Panc1 (cell line): ENCODE results near the gene SIGLEC15. TPM values are rescaled to one million over a fixed set of nuclear protein-coding genes. Genes with fewer than 3 reads are reported as not detected.
"Not testable (repeated sequence)": the region's sequence is repeated elsewhere in the genome, so short reads cannot be mapped to it uniquely, and the experiment has no call there.

Experiments
- ATAC-seq: fragments of 200-7000 bp; cut with Tn5 transposase; 2 replicates; pipeline ENCODE4 v1.9.1; 2020; ENCODE audit warnings: mild to moderate bottlenecking, moderate library complexity
- BruUV-seq: library from RNA; stranded (reverse); fragments of 400-500 nt; replicated peaks from 2 replicates; lab custom pipeline; 2021; lab: Mats Ljungman, UMichigan
- CTCF ChIA-PET: fragments of 300-600 bp; sonication (Branson Sonifier 250); formaldehyde crosslinking; loops from one replicate; lab custom pipeline; 2022; ENCODE audit warnings: antibody characterized with exemption; lab: Charles Lee
- POLR2A ChIA-PET: fragments of 300-600 bp; sonication (Branson Sonifier 250); formaldehyde crosslinking; loops from one replicate; lab custom pipeline; 2022; ENCODE audit warnings: antibody characterized with exemption; lab: Charles Lee
- DNase-seq: peaks from one replicate; pipeline ENCODE4 v3.0.0-alpha.2; 2010; ENCODE audit warnings: low read depth, low spot score
- H3K27ac ChIP-seq: 2 replicates; pipeline ENCODE4 v1.5.1; 2011; ENCODE audit warnings: mild to moderate bottlenecking, low read length, inconsistent platforms
- H3K27me3 ChIP-seq: fragments of 200-500 bp; sonication (Bioruptor generic); 2 replicates; pipeline ENCODE4 v1.6.0; 2014; ENCODE audit warnings: low read length, inconsistent platforms; ENCODE audit not compliant: control insufficient read depth, insufficient read depth
- H3K36me3 ChIP-seq: fragments of 200-500 bp; sonication (Bioruptor generic); 2 replicates; pipeline ENCODE4 v1.5.1; 2014; ENCODE audit warnings: inconsistent platforms, mild to moderate bottlenecking, low read length, moderate library complexity; ENCODE audit not compliant: control insufficient read depth, insufficient read depth
- H3K4me1 ChIP-seq: 2 replicates; pipeline ENCODE4 v1.5.1; 2011; ENCODE audit warnings: inconsistent platforms, mild to moderate bottlenecking, low read length, moderate library complexity; ENCODE audit not compliant: control insufficient read depth, insufficient read depth
- H3K4me3 ChIP-seq, 2 experiments: 2 replicates each; pipeline ENCODE4 v1.5.1; 2011 to 2012; ENCODE audit warnings: low read depth in 2 of 2, low read length in 2 of 2, mild to moderate bottlenecking in 2 of 2, inconsistent platforms in 1 of 2, moderate library complexity in 1 of 2
- H3K9me3 ChIP-seq: fragments of 200-500 bp; sonication (Bioruptor generic); 2 replicates; pipeline ENCODE4 v1.5.1; 2014; ENCODE audit warnings: low read depth, mild to moderate bottlenecking, inconsistent platforms, low read length, moderate library complexity; ENCODE audit not compliant: control insufficient read depth, insufficient read depth
- POLR2AphosphoS5 ChIP-seq: IDR thresholded peaks from 2 replicates; pipeline ENCODE4 v1.6.1; 2012; ENCODE audit warnings: mild to moderate bottlenecking, low read depth, low read length, moderate library complexity
- SIN3A ChIP-seq: IDR thresholded peaks from 2 replicates; pipeline ENCODE4 v1.6.1; 2012; ENCODE audit warnings: low read depth, mild to moderate bottlenecking, low read length, moderate library complexity, borderline replicate concordance; ENCODE audit not compliant: insufficient read depth
- TCF7L2 ChIP-seq: IDR thresholded peaks from 2 replicates; pipeline ENCODE4 v1.6.1; 2011; ENCODE audit warnings: mild to moderate bottlenecking, low read depth, low read length, inconsistent platforms
- in situ Hi-C: cut with HindIII; loops from 2 replicates; pipeline ENCODE4 v1.10.0; 2016; ENCODE audit warnings: low sequenced_read_pairs, low pct_unique_long_range_greater_than_20kb
- intact Hi-C: fragments of 100-400 bp; cut with micrococcal nuclease; formaldehyde crosslinking; loops from one replicate; pipeline ENCODE4 v1.10.0; 2022; ENCODE audit not compliant: unreplicated experiment
- total RNA-seq: library from RNA; stranded (reverse); gene quantifications from one replicate; pipeline ENCODE4 v1.2.1, GENCODE V29; 2021; ENCODE audit not compliant: unreplicated experiment
- TF ChIP-seq, protein P1 (sequence below), 2 experiments: IDR thresholded peaks; 2 replicates each; pipeline ENCODE4 v1.6.1; 2011 to 2012; ENCODE audit warnings: low read depth in 2 of 2, control low read depth in 1 of 2, low read length in 1 of 2, mild to moderate bottlenecking in 1 of 2, moderate library complexity in 1 of 2; ENCODE audit not compliant: insufficient read depth in 1 of 2
- TF ChIP-seq, protein P2 (sequence below): fragments of 450-650 bp; IDR thresholded peaks from 2 replicates; pipeline ENCODE4 v1.5.1; 2017; ENCODE audit warnings: mild to moderate bottlenecking

The SIGLEC15 gene
- total RNA-seq, 1 experiment from 2014 or later, result 0.23 TPM

DNA sequence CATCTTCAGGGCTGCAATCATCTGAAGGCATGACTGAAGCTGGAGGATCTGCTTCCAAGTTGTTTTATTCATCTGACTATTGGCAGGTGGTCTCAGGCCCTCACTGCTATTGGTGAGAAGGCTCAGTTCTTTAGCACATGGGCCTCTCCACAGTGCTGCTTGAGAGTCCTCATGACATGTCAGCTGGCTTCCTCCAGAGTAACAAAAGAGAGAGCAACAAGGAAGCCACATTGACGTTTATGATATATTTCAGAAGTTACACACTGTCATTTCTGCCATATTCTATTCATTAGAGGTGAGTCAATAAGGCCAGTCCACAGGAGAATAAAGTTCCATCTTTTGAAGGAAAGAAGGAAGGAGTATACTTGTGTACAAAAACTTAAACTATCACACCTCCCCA, 7.9 kb upstream of the SIGLEC15 start:
- CTCF ChIA-PET, result no interaction called here
- no peaks in the 10 kb centered on the region for H3K27me3 ChIP-seq
- POLR2A ChIA-PET, result no interaction called here
- H3K9me3 ChIP-seq, result no peaks in the 10 kb centered on the region
- H3K4me3 ChIP-seq, result no peak overlapping the region
- TF ChIP-seq, protein P1, sequence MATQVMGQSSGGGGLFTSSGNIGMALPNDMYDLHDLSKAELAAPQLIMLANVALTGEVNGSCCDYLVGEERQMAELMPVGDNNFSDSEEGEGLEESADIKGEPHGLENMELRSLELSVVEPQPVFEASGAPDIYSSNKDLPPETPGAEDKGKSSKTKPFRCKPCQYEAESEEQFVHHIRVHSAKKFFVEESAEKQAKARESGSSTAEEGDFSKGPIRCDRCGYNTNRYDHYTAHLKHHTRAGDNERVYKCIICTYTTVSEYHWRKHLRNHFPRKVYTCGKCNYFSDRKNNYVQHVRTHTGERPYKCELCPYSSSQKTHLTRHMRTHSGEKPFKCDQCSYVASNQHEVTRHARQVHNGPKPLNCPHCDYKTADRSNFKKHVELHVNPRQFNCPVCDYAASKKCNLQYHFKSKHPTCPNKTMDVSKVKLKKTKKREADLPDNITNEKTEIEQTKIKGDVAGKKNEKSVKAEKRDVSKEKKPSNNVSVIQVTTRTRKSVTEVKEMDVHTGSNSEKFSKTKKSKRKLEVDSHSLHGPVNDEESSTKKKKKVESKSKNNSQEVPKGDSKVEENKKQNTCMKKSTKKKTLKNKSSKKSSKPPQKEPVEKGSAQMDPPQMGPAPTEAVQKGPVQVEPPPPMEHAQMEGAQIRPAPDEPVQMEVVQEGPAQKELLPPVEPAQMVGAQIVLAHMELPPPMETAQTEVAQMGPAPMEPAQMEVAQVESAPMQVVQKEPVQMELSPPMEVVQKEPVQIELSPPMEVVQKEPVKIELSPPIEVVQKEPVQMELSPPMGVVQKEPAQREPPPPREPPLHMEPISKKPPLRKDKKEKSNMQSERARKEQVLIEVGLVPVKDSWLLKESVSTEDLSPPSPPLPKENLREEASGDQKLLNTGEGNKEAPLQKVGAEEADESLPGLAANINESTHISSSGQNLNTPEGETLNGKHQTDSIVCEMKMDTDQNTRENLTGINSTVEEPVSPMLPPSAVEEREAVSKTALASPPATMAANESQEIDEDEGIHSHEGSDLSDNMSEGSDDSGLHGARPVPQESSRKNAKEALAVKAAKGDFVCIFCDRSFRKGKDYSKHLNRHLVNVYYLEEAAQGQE (IDR thresholded peaks at IDR 0.05; ENCODE audit: insufficient read depth in 1 of 2, low read depth in 2 of 2, low read length in 1 of 2), result no peak
- TF ChIP-seq TCF7L2 (no peak), POLR2AphosphoS5 (no peak), SIN3A (no peak)
- TF ChIP-seq, protein P2, sequence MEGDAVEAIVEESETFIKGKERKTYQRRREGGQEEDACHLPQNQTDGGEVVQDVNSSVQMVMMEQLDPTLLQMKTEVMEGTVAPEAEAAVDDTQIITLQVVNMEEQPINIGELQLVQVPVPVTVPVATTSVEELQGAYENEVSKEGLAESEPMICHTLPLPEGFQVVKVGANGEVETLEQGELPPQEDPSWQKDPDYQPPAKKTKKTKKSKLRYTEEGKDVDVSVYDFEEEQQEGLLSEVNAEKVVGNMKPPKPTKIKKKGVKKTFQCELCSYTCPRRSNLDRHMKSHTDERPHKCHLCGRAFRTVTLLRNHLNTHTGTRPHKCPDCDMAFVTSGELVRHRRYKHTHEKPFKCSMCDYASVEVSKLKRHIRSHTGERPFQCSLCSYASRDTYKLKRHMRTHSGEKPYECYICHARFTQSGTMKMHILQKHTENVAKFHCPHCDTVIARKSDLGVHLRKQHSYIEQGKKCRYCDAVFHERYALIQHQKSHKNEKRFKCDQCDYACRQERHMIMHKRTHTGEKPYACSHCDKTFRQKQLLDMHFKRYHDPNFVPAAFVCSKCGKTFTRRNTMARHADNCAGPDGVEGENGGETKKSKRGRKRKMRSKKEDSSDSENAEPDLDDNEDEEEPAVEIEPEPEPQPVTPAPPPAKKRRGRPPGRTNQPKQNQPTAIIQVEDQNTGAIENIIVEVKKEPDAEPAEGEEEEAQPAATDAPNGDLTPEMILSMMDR, result no peak
- no peaks in the 10 kb centered on the region for H3K4me1 ChIP-seq
- DNase-seq, result no peak
- no peaks in the 10 kb centered on the region for H3K36me3 ChIP-seq
- BruUV-seq, result no TSS peak
- no peak overlapping the region for H3K27ac ChIP-seq
- ATAC-seq, result no peak
- intact Hi-C loops (no loop called here), in situ Hi-C loops (no loop called here)

DNA sequence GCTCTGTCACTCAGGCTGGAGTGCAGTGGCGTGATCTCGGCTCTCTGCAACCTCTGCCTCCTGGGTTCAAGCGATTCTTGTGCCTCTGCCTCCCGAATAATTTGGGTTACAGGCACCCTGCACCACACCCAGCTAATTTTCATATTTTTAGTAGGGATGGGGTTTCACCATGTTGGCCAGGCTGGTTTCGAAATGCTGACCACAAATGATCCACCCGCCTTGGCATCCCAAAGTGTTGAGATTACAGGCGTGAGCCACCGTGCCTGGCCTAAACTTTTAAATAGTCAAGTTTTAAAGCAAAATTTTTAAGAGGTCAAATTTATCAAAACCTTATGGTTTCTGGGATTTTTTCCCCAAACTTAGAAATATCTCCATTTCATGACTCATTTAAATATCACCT, 6.7 kb upstream of the SIGLEC15 start:
- H3K9me3 ChIP-seq, CTCF ChIA-PET, POLR2A ChIA-PET, H3K36me3 ChIP-seq, in situ Hi-C loops, H3K4me1 ChIP-seq, ATAC-seq, DNase-seq, intact Hi-C loops, H3K4me3 ChIP-seq, BruUV-seq, H3K27me3 ChIP-seq, H3K27ac ChIP-seq: not testable (repeated sequence)

DNA sequence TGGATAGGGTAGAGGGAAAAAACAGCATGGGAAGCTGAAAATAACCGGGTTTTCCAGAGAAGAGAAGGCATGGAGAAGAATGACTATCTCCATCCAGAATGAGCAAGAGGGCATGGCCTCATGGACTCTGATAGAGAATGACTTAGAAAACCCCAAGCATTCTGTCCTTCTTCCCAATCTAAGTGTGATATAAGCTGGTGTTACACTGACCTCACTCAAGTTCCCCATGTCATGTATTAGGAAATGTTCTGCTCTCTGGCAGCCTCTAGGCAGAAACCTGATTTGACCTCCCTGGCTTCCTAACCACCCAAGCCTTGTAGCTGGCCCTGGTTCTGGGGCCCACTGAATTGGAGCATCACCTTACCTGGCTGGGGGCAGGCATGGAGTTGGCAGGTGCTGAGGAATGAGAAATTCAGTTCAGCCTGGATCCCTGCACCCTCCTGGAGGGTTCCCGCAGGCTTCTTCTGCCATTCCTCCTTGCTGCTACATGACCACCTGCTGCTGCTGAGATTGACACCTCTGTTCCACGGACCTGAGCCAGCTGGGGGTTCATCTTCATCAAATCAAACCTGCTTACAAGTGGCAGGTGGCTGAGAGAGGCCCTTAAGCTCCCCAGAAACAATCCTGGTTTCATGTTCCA, 5.2 kb upstream of the SIGLEC15 start:
- TF ChIP-seq, protein P1 (IDR thresholded peaks at IDR 0.05; ENCODE audit: insufficient read depth in 1 of 2, low read depth in 2 of 2, low read length in 1 of 2), result no peak
- TF ChIP-seq, protein P2, result no peak
- POLR2A ChIA-PET, result no interaction called here
- Histone ChIP-seq H3K4me3 (no peak overlapping the region), H3K4me1 (no peaks in the 10 kb centered on the region), H3K36me3 (no peaks in the 10 kb centered on the region), H3K27ac (no peak overlapping the region), H3K27me3 (no peaks in the 10 kb centered on the region), H3K9me3 (no peaks in the 10 kb centered on the region)
- intact Hi-C loops (no loop called here), in situ Hi-C loops (no loop called here)
- no peak for ATAC-seq
- CTCF ChIA-PET, result no interaction called here
- BruUV-seq, result no TSS peak
- no peak for DNase-seq
